Measurements from ENCODE around the gene CRACR2B. TPM values are rescaled to one million over a fixed set of nuclear protein-coding genes. Genes with fewer than 3 reads are reported as not detected.
A peak's percentile ranks its signal among the peaks of the same experiment; 100 is the strongest.

Gene CRACR2B
- total and polyA plus RNA-seq, 8 donors: 14.2 to 32.1 (median 21.8) TPM

DNA sequence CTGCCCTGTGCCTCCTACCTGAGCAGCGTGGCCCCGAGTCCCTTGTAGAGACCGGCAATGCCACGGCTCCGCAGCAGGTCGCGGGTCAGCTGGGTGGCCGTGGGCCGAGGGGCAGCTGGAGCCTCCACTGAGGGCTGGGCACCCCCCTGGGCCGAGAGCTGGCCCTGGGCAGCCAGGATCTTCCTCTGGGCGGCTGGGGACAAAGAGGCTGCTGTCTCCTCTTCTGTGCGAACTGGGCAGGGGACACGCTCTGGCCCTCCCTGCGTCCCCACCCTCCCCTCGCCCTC lies 35.2 kb upstream of the CRACR2B start:
- ATAC-seq (no peak), DNase-seq (no peak)
- H3K4me3 ChIP-seq: no peak overlapping the region
- TF ChIP-seq, protein P1, sequence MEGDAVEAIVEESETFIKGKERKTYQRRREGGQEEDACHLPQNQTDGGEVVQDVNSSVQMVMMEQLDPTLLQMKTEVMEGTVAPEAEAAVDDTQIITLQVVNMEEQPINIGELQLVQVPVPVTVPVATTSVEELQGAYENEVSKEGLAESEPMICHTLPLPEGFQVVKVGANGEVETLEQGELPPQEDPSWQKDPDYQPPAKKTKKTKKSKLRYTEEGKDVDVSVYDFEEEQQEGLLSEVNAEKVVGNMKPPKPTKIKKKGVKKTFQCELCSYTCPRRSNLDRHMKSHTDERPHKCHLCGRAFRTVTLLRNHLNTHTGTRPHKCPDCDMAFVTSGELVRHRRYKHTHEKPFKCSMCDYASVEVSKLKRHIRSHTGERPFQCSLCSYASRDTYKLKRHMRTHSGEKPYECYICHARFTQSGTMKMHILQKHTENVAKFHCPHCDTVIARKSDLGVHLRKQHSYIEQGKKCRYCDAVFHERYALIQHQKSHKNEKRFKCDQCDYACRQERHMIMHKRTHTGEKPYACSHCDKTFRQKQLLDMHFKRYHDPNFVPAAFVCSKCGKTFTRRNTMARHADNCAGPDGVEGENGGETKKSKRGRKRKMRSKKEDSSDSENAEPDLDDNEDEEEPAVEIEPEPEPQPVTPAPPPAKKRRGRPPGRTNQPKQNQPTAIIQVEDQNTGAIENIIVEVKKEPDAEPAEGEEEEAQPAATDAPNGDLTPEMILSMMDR (IDR thresholded peaks at IDR 0.05): no peak
- intact Hi-C loops (cut with DNase I): no loop called here
- H3K27ac ChIP-seq: no peak overlapping the region
- H3K4me1 ChIP-seq: peaks cover 20 to 32% of the 10 kb centered on the region in 2 donors
- H3K9me3 ChIP-seq: no peaks in the 10 kb centered on the region
- H3K36me3 ChIP-seq: peaks cover 0 to 37% of the 10 kb centered on the region in 2 donors
- peaks cover 0 to 30% of the 10 kb centered on the region in 2 donors for H3K27me3 ChIP-seq

DNA sequence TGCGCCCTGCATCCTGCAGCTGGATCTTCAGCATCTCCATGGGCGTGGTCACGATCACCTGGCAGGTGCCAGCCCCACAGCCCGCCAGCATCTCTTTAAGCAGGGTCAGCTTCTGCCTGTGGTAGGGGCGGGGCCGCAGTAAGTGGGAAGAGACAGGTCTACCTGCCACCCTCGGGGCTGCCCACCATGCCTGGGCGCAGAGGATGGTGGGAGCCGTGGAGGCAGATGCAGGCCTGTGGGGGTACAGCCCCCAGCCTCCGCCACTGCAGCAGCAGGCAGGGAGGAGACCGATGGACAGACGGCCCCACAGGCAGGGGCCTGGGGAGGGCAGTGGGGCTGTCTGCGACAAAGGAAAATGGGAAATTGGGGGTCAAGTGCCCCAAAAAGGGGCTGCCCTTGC lies 34.8 kb upstream of the CRACR2B start:
- Histone ChIP-seq H3K36me3 (peaks cover 0 to 37% of the 10 kb centered on the region in 2 donors), H3K9me3 (no peaks in the 10 kb centered on the region), H3K4me3 (no peak overlapping the region), H3K27me3 (peaks cover 0 to 26% of the 10 kb centered on the region in 2 donors), H3K4me1 (peaks cover 20 to 34% of the 10 kb centered on the region in 2 donors), H3K27ac (no peak overlapping the region)
- DNase-seq: no peak
- no peak for ATAC-seq
- TF ChIP-seq, protein P1 (IDR thresholded peaks at IDR 0.05): no peak
- intact Hi-C loops (cut with DNase I): no loop called here

DNA sequence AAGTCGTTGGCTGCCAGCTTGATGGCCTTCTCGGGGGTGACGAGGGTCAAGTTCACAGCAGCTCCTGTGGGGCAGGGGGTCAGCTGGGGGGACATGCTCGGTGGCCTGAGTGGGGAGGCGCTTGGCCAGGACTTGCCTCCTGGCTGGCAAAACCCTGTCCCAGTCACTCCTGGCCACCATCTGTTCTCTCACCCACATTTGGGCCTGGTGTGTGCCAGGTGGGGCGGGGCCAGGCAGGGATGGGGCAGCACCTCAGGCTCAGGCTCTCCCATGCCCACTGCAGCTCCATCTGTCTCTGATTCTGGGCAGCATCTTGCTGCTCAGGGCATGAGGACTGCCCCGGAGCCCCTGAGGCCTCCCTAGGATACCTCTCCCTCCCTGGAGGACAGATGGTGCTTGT lies 34.2 kb upstream of the CRACR2B start:
- intact Hi-C loops (cut with DNase I): no loop called here
- H3K27ac ChIP-seq: no peak overlapping the region
- H3K36me3 ChIP-seq: peaks cover 0 to 37% of the 10 kb centered on the region in 2 donors
- peaks cover 20 to 38% of the 10 kb centered on the region in 2 donors for H3K4me1 ChIP-seq
- no peaks in the 10 kb centered on the region for H3K9me3 ChIP-seq
- no peak overlapping the region for H3K4me3 ChIP-seq
- ATAC-seq (no peak), DNase-seq (no peak)
- peaks cover 0 to 19% of the 10 kb centered on the region in 2 donors for H3K27me3 ChIP-seq
- TF ChIP-seq, protein P1 (IDR thresholded peaks at IDR 0.05): no peak

DNA sequence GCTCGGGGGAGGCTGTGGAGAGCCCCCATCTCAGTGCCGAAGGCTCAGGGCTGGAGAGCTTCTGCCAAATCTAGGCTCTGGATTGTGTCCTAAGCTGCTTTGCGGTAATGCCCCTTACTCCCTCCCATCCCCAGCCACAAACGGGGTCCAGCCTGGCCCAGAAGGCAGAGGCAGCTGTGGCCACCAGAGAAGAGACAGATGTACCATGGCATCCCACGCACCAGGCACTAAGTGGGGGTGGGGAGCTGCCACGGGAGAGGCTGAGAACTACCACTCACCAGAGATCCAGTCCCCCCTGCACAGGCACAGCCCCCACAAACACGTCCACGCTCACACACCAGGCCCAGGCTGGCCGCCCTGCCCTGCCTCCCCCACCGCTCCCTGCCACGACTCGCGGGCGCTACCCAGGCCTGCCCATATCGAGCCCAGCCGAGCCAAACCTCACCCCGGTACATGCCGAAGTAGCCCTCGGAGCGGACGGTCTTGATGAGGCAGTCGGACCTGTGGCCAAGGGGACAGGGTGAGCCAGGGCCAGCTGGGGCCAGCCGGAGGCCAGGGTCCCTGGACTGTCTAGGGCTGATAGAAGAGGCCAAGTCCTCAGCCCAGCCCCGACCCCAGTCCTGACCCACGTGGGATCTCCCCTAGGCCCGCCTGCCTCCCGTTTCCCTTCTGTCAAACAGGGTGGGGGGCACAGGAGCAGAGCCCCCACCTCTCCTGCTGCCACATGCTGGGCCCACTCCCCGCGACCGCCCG lies 33.5 kb upstream of the CRACR2B start:
- no peak for ATAC-seq
- Histone ChIP-seq H3K4me3 (no peak overlapping the region), H3K27ac (no peak overlapping the region), H3K9me3 (no peaks in the 10 kb centered on the region), H3K36me3 (peaks cover 0 to 37% of the 10 kb centered on the region in 2 donors), H3K27me3 (peaks cover 0 to 13% of the 10 kb centered on the region in 2 donors), H3K4me1 (peaks cover 20 to 42% of the 10 kb centered on the region in 2 donors)
- intact Hi-C loops (cut with DNase I): no loop called here
- TF ChIP-seq, protein P1 (IDR thresholded peaks at IDR 0.05): no peak
- no peak for DNase-seq

DNA sequence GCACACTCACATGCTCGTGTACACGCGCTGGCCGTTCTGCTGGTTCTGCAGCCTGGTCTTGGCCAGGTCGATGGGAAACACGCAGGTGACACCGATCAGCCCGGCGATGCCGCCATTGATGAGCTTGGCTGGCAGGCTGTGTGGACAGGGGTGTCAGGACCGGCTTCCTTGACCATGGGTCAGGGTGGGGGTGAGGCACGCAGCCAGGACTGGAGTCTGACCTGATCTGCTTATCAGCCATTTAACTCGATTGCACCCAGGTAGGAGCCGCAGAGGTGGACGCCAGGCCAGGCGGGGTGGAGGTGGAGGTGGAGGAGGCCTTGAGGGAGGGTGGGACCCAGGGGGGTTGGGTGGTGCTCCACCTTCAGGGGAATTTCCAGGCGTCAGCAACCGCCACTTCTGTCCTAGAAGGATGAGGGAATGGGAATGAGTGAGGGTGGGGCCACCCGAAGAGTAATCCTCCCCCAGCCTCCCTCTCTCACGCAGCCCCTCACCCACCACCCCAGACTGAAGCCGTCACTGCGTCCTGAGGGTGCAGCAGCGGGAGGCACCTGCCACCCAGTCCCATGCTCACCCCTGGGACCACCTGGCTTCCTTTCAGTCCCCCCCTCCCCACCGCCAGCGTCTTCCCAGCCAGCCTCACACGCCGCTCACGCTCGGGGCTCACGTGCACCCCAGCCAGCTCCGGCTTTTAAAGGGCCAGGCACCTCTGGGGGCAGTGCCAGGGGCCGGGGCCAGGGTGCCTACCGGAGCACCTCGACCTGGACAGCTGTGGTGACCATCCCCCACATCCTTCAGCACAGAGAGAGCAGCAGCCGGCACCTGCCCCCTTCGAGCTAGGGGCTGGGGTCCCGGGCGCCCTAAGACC lies 32.7 kb upstream of the CRACR2B start:
- H3K36me3 ChIP-seq: peaks cover 0 to 42% of the 10 kb centered on the region in 2 donors
- peak overlapping the region; percentile 75 to 89 for H3K4me3 ChIP-seq
- H3K27ac ChIP-seq: peak overlapping the region in 1 of 2 donors; percentile 85
- intact Hi-C loops (cut with DNase I): no loop called here
- TF ChIP-seq, protein P1 (IDR thresholded peaks at IDR 0.05): no peak
- DNase-seq (no peak), ATAC-seq (peak; percentile 27)
- H3K4me1 ChIP-seq: peaks cover 20 to 42% of the 10 kb centered on the region in 2 donors
- peaks cover 0 to 5% of the 10 kb centered on the region in 2 donors for H3K27me3 ChIP-seq
- no peaks in the 10 kb centered on the region for H3K9me3 ChIP-seq

Data from left lung (tissue), 10 donors.